Glomerular endothelial cell (primary cell): Measurements from ENCODE around the gene METTL9. TPM values are rescaled to one million over a fixed set of nuclear protein-coding genes. Genes with fewer than 3 reads are reported as not detected.
"Not testable (repeated sequence)": the region's sequence is repeated elsewhere in the genome, so short reads cannot be mapped to it uniquely, and the experiment has no call there.

Experiments used
- DNase-seq: peaks from one replicate; pipeline ENCODE4 v3.0.0-alpha.2; 2011; ENCODE audit warnings: low read depth, low spot score; ENCODE audit errors: extremely low read depth
- total RNA-seq: library from RNA; depleted of rRNA; stranded (reverse); fragments of >200 nt; gene quantifications from 2 replicates; pipeline ENCODE4 v1.2.3, GENCODE V29; 2015

Gene METTL9
- total RNA-seq, 1 donor from 2014 or later: 173 TPM

GRCh38 chr16:21634216-21634615, 34.8 kb downstream of the METTL9 start:
- no peak for DNase-seq

- DNase-seq: not testable (repeated sequence)
These were observed 36.3 kb downstream of the METTL9 start for GRCh38 chr16:21635694-21636093.

DNA sequence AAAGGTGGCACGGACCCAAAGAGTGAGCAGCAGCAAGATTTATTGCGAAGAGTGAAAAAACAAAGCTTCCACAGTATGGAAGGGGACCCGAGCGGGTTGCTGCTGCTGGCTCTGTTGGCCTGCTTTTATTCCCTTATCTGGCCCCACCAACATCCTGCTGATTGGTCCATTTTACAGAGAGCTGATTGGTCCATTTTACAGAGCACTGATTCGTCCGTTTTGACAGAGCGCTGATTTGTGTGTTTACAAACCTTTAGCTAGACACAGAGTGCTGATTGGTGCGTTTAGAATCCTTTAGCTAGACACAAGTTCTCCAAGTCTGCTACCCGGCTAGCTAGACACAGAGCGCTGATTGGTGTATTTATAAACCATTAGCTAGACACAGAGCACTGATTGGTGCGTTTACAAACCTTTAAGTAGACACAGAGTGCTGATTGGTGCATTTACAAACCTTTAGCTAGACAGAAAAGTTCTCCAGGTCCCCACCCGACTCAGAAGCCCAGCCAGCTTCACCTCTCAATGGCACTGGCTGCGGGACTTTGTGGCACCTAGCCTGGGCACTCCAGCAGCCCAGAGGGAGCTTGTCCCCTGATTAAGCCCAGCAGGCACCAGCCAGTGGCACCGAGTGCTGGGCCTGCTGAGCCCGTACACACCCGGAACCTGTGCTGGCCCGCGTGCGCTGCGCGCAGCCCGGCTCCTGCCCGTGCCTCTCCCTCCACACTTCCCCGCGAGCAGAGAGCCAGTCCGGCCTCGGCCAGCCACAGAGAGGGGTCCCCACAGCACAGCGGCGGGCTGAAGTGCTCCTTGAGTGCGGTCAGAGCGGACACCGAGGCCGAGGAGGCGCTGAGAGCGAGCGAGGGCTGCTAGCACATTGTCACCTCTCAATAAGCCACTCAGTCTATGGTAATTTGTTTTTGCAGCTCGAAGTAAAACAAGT, 37.9 kb downstream of the METTL9 start:
- no peak for DNase-seq

DNA sequence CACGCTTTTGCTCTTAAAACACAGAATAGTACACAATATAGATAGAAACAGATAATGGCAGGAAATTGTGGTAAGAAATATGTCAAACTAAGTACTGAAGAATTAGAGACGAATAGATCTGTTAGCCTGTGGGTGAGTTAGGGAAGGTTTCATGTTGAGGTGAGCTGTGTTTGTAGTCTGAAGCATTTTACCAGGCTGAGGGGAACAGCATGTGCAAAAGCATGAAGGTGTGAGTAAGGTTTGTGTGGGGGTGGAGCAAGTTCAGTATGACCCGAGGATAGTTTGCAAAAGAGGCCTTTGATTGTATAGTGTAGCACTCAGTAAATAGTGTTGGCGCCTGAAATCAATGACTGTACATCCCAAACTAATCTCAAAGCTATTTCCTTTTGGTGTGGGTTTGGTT, 39.2 kb downstream of the METTL9 start:
- DNase-seq: no peak

- DNase-seq: no peak
These were observed 40.1 kb downstream of the METTL9 start for GRCh38 chr16:21639493-21639892.

GRCh38 chr16:21641916-21642315, 42.5 kb downstream of the METTL9 start:
- no peak for DNase-seq

DNA sequence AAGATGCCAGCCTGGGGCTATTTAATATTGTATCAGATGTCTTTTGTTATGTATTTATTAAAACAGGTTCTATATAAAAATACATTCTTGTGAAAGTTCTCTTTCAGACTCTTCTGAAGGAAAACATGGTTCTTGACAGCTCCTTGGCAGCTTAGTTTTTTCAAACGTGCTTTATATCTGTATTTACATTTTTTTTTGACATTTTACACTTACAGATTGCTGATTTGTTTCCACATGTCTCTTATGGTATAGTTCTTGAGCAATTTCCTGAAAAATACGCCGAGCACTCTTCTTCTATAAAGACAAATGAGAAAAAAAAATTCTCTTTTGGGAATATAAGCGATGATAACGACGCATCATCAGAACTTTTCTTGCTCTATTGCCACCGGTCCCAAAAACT, 43.5 kb downstream of the METTL9 start:
- no peak for DNase-seq

- no peak for DNase-seq
These were observed 44.4 kb downstream of the METTL9 start for GRCh38 chr16:21643785-21644184.

GRCh38 chr16:21644674-21645073, 45.3 kb downstream of the METTL9 start:
- DNase-seq: no peak

GRCh38 chr16:21645261-21645721, 45.9 kb downstream of the METTL9 start:
- no peak for DNase-seq

GRCh38 chr16:21646091-21646490, 46.7 kb downstream of the METTL9 start:
- DNase-seq: no peak

- DNase-seq: no peak
These were observed 47.6 kb downstream of the METTL9 start for GRCh38 chr16:21646721-21647561.

DNA sequence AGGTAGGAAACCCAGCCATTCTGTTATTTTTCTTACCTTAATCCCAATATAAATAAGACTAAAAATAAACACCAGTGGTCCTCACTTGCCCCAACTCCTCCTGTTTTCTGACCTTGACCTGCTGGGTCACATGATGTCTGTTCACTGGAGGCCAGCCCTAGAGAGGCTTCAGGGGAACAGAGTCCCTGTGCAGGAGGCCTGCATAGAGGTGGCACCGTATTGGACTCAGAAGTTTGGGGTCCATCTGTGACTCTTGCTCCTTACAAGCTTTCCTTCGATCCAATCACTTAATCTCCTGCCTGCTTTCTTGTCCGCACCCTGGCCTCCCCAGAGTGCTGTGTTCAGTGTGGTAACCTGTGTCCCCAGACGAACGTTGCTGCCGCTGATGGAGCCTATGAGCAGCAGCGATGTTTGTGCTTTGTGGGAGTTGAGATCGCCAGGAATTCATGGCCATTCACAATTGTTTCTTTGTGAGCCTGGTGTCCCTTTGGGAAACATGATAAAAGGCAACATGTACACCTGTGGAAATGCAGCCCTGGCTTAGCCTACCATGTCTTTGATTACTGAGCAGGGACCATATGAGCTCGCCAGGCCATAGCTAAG, 48.3 kb downstream of the METTL9 start:
- DNase-seq: no peak

DNA sequence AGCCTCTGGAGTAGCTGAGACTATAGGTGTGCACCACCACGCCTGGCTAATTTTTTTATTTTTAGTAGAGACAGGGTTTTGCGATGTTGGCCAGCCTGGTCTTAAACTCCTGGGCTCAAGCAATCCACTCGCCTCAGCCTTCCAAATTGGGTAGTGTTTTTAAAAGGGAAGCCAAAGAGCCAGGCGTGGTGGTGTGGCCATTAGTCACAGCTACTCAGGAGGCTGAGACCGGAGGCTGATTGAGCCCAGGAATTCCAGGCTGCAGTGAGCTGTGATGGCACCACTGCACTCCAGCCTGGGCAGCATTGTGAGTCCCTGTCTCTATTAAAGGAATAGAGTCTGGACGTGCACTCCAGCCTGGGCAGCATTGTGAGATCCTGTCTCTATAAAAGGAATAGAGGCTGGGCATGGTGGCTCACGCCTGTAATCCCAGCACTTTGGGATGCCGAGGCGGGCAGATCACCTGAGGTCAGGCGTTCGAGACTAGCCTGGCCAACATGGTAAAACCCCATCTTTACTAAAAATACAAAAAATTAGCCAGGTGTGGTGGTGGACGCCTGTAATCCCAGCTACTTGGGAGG, 50.5 kb downstream of the METTL9 start:
- DNase-seq: not testable (repeated sequence)

DNA sequence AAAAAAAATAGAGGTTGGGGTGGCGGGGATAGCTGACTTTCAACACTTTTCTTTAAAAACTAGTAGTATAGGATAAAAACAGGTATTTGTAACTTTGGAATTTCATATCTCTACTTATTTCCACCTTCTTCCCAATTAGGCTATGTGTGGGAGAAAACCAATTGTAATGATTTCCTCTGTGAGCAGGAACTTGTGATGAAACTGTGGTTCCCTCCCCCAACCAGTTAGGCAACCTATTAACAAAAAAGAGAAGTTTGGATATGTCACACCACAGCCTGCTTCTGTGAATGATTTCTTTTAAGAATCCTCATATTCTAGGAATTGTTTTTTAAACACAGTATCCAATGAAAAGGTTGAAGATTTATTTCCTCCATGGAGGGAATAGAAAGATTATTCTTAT, 51.1 kb downstream of the METTL9 start:
- no peak for DNase-seq

- DNase-seq: no peak
These were observed 52.1 kb downstream of the METTL9 start for GRCh38 chr16:21651515-21651914.

GRCh38 chr16:21652453-21652852, 53.1 kb downstream of the METTL9 start, which contains the start of gene IGSF6:
Gene IGSF6, minus strand, starts transcription at chr16:21652608. Its CDS starts 10 bp downstream, at chr16:21652598.
- DNase-seq: no peak

DNA sequence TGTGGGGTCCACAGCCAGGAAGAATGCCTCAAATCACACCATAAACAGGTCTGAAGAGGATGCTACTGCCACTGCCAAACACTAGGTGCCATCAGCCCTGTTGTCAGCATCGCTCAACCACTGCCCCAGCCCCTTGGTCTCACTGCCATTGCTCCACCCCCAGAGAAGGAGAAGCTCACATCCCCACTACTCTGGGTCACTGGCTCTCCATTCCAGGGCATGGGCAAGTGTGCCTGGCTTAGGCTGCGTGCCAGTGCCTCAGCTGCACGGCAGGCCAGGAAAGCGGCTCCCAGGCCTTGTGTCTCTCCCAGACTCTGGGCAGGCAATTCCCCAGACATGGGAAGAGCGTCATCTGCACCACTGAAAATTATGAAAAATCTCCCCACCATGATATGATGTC, 54.2 kb downstream of the METTL9 start:
- DNase-seq: no peak

- no peak for DNase-seq
These were observed 55.1 kb downstream of the METTL9 start for GRCh38 chr16:21654466-21654865.

DNA sequence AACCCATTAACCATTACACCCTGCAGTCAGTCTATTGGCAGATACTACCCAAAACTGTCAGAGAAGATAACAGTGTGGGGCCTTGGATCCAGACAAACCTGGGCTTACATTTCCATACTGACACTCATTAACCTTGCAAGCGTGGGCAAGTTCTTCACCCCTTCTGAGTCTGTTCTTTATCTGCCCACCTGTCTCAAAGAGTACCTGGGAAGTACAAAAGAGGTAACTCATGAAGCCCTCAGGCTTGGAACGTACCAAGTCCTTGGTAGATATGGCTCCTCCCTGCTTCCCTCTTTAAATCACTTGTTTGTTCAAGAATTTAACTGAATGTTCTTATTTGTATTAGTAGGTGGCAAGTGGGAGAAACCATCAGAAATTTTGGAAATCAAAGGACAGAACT, 55.5 kb downstream of the METTL9 start:
- DNase-seq: no peak
